Lung microvascular endothelial cell (primary cell): Measurements from ENCODE around the gene TRIM65. TPM values are rescaled to one million over a fixed set of nuclear protein-coding genes. Genes with fewer than 3 reads are reported as not detected.

Experiments used
- total RNA-seq: library from RNA; depleted of rRNA; stranded (reverse); fragments of >200 nt; gene quantifications from 2 replicates; pipeline ENCODE4 v1.2.1, GENCODE V29; 2014

The TRIM65 gene
- total RNA-seq, 1 donor from 2014 or later: 17.7 TPM

Other genes with a start within 250 kb of the TRIM65 start
- gene RECQL5, start 229.8 kb downstream of the TRIM65 start, total RNA-seq: 9.6 and 15.7 TPM in 2 replicates
- gene SAP30BP, start 229.6 kb downstream of the TRIM65 start, total RNA-seq: 36.8 and 43.7 TPM in 2 replicates
- 17.7 and 29.0 TPM in 2 replicates for gene ITGB4, start 175.5 kb downstream of the TRIM65 start, total RNA-seq
- gene GALK1, start 131.8 kb downstream of the TRIM65 start, total RNA-seq: 101 TPM in 2 replicates
- 5.2 and 9.1 TPM in 2 replicates for gene UNK, start 112.1 kb downstream of the TRIM65 start, total RNA-seq
- 3.8 and 5.2 TPM in 2 replicates for gene UNC13D, start 52.5 kb downstream of the TRIM65 start, total RNA-seq
- gene WBP2, start 41.6 kb downstream of the TRIM65 start, total RNA-seq: 19.4 and 24.4 TPM in 2 replicates
- gene TRIM47, start 18.4 kb downstream of the TRIM65 start, total RNA-seq: 42.7 and 56.9 TPM in 2 replicates
- gene MRPL38, start 7.9 kb upstream of the TRIM65 start, total RNA-seq: 26.8 and 28.2 TPM in 2 replicates
- 3.1 and 3.8 TPM in 2 replicates for gene FBF1, start 44.1 kb upstream of the TRIM65 start, total RNA-seq
- gene ACOX1, start 82.2 kb upstream of the TRIM65 start, total RNA-seq: 35.7 and 50.2 TPM in 2 replicates
- gene TEN1, start 82.3 kb upstream of the TRIM65 start, total RNA-seq: 16.1 and 20.0 TPM in 2 replicates
- gene CDK3, start 103.9 kb upstream of the TRIM65 start, total RNA-seq: 0.22 and 0.79 TPM in 2 replicates
- not detected in 2 replicates for gene EVPL, start 130.4 kb upstream of the TRIM65 start, total RNA-seq
- 20.0 and 21.4 TPM in 2 replicates for gene SRP68, start 175.6 kb upstream of the TRIM65 start, total RNA-seq
- under 0.01 and 0.20 TPM in 2 replicates for gene GALR2, start 177.8 kb upstream of the TRIM65 start, total RNA-seq
- gene ZACN, start 182.2 kb upstream of the TRIM65 start, total RNA-seq: not detected in 2 replicates
- gene EXOC7, start 206.8 kb upstream of the TRIM65 start, total RNA-seq: 55.4 and 74.0 TPM in 2 replicates
- gene FOXJ1, start 244.3 kb upstream of the TRIM65 start, total RNA-seq: not detected in 2 replicates